CD4-positive, CD25-positive, alpha-beta regulatory T cell (primary cell): ENCODE measurements around the gene UBE2G2. TPM values are rescaled to one million over a fixed set of nuclear protein-coding genes. Genes with fewer than 3 reads are reported as not detected.

ENCODE experiments used
- ATAC-seq, 2 donors: fragments of 150-1000 bp; cut with Tn5 transposase; one replicate each; pipeline ENCODE4 v1.10.0; 2021; ENCODE audit warnings: low read depth in 2 of 2, moderate number of reproducible peaks in 2 of 2, moderate library complexity in 1 of 2
- DNase-seq, 3 donors: peaks; one replicate each; pipeline versions ENCODE4 v3.0.0 to v3.0.0-alpha.2; 2012 to 2022; ENCODE audit warnings: mixed read lengths in 1 of 3
- H3K27ac ChIP-seq: one replicate; pipeline ENCODE4 v1.7.0; 2013; ENCODE audit warnings: mild to moderate bottlenecking, low read length; ENCODE audit not compliant: insufficient read depth, poor library complexity, severe bottlenecking
- H3K27me3 ChIP-seq: one replicate; pipeline ENCODE4 v1.7.0; 2013; ENCODE audit warnings: low read length; ENCODE audit not compliant: control insufficient read depth, insufficient read depth
- H3K36me3 ChIP-seq: one replicate; pipeline ENCODE4 v1.7.0; 2013; ENCODE audit warnings: mild to moderate bottlenecking, low read length, moderate library complexity; ENCODE audit not compliant: control insufficient read depth, insufficient read depth
- H3K4me1 ChIP-seq: 2 replicates; pipeline ENCODE4 v1.7.0; 2013; ENCODE audit warnings: mild to moderate bottlenecking, low read length; ENCODE audit not compliant: insufficient read depth, control insufficient read depth, poor library complexity, severe bottlenecking
- H3K4me3 ChIP-seq: one replicate; pipeline ENCODE4 v1.7.0; 2013; ENCODE audit warnings: low read depth, mild to moderate bottlenecking, low read length, moderate library complexity
- H3K9me3 ChIP-seq, 2 experiments: 1 replicate in 1 of 2; 2 replicates in 1 of 2; pipeline ENCODE4 v1.7.0; 2013; ENCODE audit warnings: low read length in 2 of 2, mild to moderate bottlenecking in 1 of 2, moderate library complexity in 1 of 2; ENCODE audit not compliant: control insufficient read depth in 2 of 2
- H3K27ac Mint-ChIP-seq, 3 donors: one replicate each; pipeline ENCODE4 v1.8.0; 2020 to 2022; ENCODE audit warnings: mild to moderate bottlenecking in 3 of 3, mixed read lengths in 3 of 3, moderate library complexity in 2 of 3
- H3K27me3 Mint-ChIP-seq: one replicate; pipeline ENCODE4 v1.8.0; 2022; ENCODE audit warnings: mild to moderate bottlenecking, mixed read lengths
- H3K36me3 Mint-ChIP-seq: one replicate; pipeline ENCODE4 v1.8.0; 2020; ENCODE audit warnings: mixed read lengths
- H3K4me1 Mint-ChIP-seq, 4 donors: one replicate each; pipeline ENCODE4 v1.8.0; 2020 to 2022; ENCODE audit warnings: mixed read lengths in 4 of 4, mild to moderate bottlenecking in 1 of 4
- H3K4me3 Mint-ChIP-seq, 4 donors: one replicate each; pipeline ENCODE4 v1.8.0; 2020 to 2022; ENCODE audit warnings: mild to moderate bottlenecking in 4 of 4, mixed read lengths in 4 of 4, moderate library complexity in 3 of 4
- H3K9me3 Mint-ChIP-seq, 7 donors: one replicate each; pipeline ENCODE4 v1.8.0; 2020 to 2022; ENCODE audit warnings: mixed read lengths in 7 of 7, mild to moderate bottlenecking in 3 of 7, moderate library complexity in 2 of 7
- polyA plus RNA-seq, 4 donors: library from polyadenylated mRNA; unstranded; fragments of 300-500 nt; fragmentation: Illumina TruSeq; gene quantifications; one replicate each; pipeline ENCODE4 v1.2.3, GENCODE V29; 2021
- total RNA-seq: library from RNA; stranded (reverse); gene quantifications from one replicate; pipeline ENCODE4 v1.2.3, GENCODE V29; 2022

UBE2G2 gene
- total and polyA plus RNA-seq, 5 donors from 2014 or later = 42.8 to 109 (median 49.1) TPM

DNA sequence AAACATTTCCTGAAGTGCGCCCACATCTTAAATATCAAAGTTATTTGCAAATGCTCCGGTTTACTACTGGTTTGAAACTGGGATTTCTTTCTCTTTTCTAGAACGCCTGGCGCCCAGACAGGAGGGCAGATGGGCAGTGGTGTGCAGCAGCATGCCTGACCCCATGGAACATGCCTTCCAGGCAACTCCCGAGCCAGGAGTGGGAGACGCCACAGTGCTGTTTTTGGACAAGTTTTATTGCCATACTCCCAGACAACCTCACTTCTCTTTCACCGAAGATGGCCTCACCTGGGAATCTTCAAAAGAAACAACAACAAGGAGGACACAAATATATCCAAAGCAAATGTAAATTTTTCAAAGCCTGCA lies 21.5 kb downstream of the UBE2G2 start:
- H3K27me3 Mint-ChIP-seq = no peaks in the 10 kb centered on the region
- Histone ChIP-seq H3K4me1 (no peaks in the 10 kb centered on the region), H3K9me3 (no peaks in the 10 kb centered on the region), H3K27ac (no peak overlapping the region), H3K4me3 (no peak overlapping the region), H3K27me3 (no peaks in the 10 kb centered on the region), H3K36me3 (peaks cover 44% of the 10 kb centered on the region)
- H3K9me3 Mint-ChIP-seq = no peaks in the 10 kb centered on the region
- ATAC-seq (no peak), DNase-seq (no peak)
- H3K4me1 Mint-ChIP-seq = peaks cover 14 to 28% (median 16%) of the 10 kb centered on the region in 4 donors
- no peak overlapping the region for H3K4me3 Mint-ChIP-seq
- H3K36me3 Mint-ChIP-seq = peaks cover 35% of the 10 kb centered on the region
- H3K27ac Mint-ChIP-seq = no peak overlapping the region

GRCh38 chr21:44779417-44780136 lies 22.0 kb downstream of the UBE2G2 start:
- no peak overlapping the region for H3K27ac ChIP-seq
- no peaks in the 10 kb centered on the region for H3K27me3 Mint-ChIP-seq
- H3K4me3 Mint-ChIP-seq = no peak overlapping the region
- no peak for ATAC-seq
- peaks cover 41% of the 10 kb centered on the region for H3K36me3 Mint-ChIP-seq
- DNase-seq = no peak
- no peaks in the 10 kb centered on the region for H3K9me3 ChIP-seq
- H3K4me1 Mint-ChIP-seq = peaks cover 14 to 28% (median 17%) of the 10 kb centered on the region in 4 donors
- no peaks in the 10 kb centered on the region for H3K4me1 ChIP-seq
- peak overlapping the region in 1 of 3 donors; percentile 74 for H3K27ac Mint-ChIP-seq
- no peaks in the 10 kb centered on the region for H3K27me3 ChIP-seq
- H3K9me3 Mint-ChIP-seq = no peaks in the 10 kb centered on the region
- H3K4me3 ChIP-seq = no peak overlapping the region
- peaks cover 45% of the 10 kb centered on the region for H3K36me3 ChIP-seq

- Histone ChIP-seq H3K36me3 (peaks cover 50% of the 10 kb centered on the region), H3K9me3 (no peaks in the 10 kb centered on the region), H3K4me1 (no peaks in the 10 kb centered on the region), H3K4me3 (no peak overlapping the region), H3K27me3 (no peaks in the 10 kb centered on the region), H3K27ac (no peak overlapping the region)
- peak overlapping the region in 1 of 4 donors; percentile 58 for H3K4me3 Mint-ChIP-seq
- DNase-seq = no peak
- H3K4me1 Mint-ChIP-seq = peaks cover 14 to 28% (median 17%) of the 10 kb centered on the region in 4 donors
- H3K36me3 Mint-ChIP-seq = peaks cover 42% of the 10 kb centered on the region
- H3K27me3 Mint-ChIP-seq = no peaks in the 10 kb centered on the region
- H3K27ac Mint-ChIP-seq = peak overlapping the region in 1 of 3 donors; percentile 74
- no peak for ATAC-seq
- H3K9me3 Mint-ChIP-seq = no peaks in the 10 kb centered on the region
Measured at GRCh38 chr21:44778983-44779382, 22.6 kb downstream of the UBE2G2 start.

GRCh38 chr21:44778499-44778911 lies 23.1 kb downstream of the UBE2G2 start:
- peak overlapping the region in 2 of 3 donors; percentile 24 to 74 for H3K27ac Mint-ChIP-seq
- no peaks in the 10 kb centered on the region for H3K27me3 ChIP-seq
- no peaks in the 10 kb centered on the region for H3K4me1 ChIP-seq
- peaks cover 52% of the 10 kb centered on the region for H3K36me3 ChIP-seq
- peaks cover 40% of the 10 kb centered on the region for H3K36me3 Mint-ChIP-seq
- H3K9me3 Mint-ChIP-seq = no peaks in the 10 kb centered on the region
- no peak for ATAC-seq
- no peak overlapping the region for H3K4me3 Mint-ChIP-seq
- no peaks in the 10 kb centered on the region for H3K9me3 ChIP-seq
- H3K27me3 Mint-ChIP-seq = no peaks in the 10 kb centered on the region
- DNase-seq = peak in 1 of 3 donors; percentile 15
- no peak overlapping the region for H3K27ac ChIP-seq
- H3K4me3 ChIP-seq = no peak overlapping the region
- H3K4me1 Mint-ChIP-seq = peaks cover 14 to 28% (median 16%) of the 10 kb centered on the region in 4 donors

GRCh38 chr21:44778094-44778493 lies 23.5 kb downstream of the UBE2G2 start:
- Histone ChIP-seq H3K27me3 (no peaks in the 10 kb centered on the region), H3K36me3 (peaks cover 56% of the 10 kb centered on the region), H3K4me3 (no peak overlapping the region), H3K27ac (no peak overlapping the region), H3K9me3 (no peaks in the 10 kb centered on the region), H3K4me1 (no peaks in the 10 kb centered on the region)
- no peak for DNase-seq
- Mint-ChIP-seq H3K9me3 (no peaks in the 10 kb centered on the region), H3K36me3 (peaks cover 38% of the 10 kb centered on the region), H3K27ac (peak overlapping the region in 1 of 3 donors; percentile 24), H3K4me1 (peaks cover 10 to 24% (median 15%) of the 10 kb centered on the region in 4 donors), H3K27me3 (no peaks in the 10 kb centered on the region), H3K4me3 (no peak overlapping the region)
- no peak for ATAC-seq

GRCh38 chr21:44774972-44775371 lies 26.6 kb downstream of the UBE2G2 start:
- peaks cover 76% of the 10 kb centered on the region for H3K36me3 ChIP-seq
- Mint-ChIP-seq H3K27me3 (no peaks in the 10 kb centered on the region), H3K4me1 (peaks cover 0 to 13% (median 9%) of the 10 kb centered on the region in 4 donors), H3K36me3 (peaks cover 53% of the 10 kb centered on the region), H3K27ac (peak overlapping the region in 2 of 3 donors; percentile 72 to 79), H3K9me3 (peaks cover 0 to 2% (median 0%) of the 10 kb centered on the region in 7 donors), H3K4me3 (no peak overlapping the region)
- H3K4me3 ChIP-seq = no peak overlapping the region
- DNase-seq = no peak
- no peaks in the 10 kb centered on the region for H3K27me3 ChIP-seq
- no peak overlapping the region for H3K27ac ChIP-seq
- no peaks in the 10 kb centered on the region for H3K4me1 ChIP-seq
- H3K9me3 ChIP-seq = no peaks in the 10 kb centered on the region
- ATAC-seq = no peak

DNA sequence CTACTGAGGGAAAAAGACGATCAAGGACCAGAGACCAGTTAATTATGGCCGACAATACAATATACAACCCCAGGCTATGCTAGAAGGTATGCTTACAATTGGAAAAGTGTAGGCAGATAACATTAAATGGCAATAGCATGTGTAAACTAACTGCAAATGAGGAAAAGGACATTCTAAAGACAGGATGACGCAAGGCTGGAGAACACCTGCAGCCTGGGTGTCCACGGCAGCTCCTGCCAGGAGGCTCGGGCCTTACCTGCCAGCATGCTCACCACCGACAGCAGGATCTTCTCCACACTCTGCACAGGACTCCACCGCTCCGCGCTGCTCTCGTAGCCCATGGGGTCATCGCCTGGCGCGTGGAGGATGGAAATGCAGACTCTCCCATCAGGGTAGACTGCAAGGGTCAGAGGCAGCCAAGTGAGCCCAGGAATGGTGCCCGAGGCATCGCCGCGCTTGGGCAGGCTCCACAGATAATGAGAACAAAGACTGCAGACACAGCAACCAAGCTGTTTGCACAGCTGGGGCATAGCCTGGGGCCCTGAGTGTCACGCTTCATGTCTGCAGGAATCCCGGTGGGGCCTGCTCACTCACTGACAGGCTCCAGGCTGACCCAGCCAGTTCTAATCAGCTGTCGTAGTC lies 28.2 kb downstream of the UBE2G2 start:
- H3K36me3 Mint-ChIP-seq = peaks cover 58% of the 10 kb centered on the region
- no peak for DNase-seq
- Histone ChIP-seq H3K9me3 (no peaks in the 10 kb centered on the region), H3K27ac (no peak overlapping the region), H3K27me3 (no peaks in the 10 kb centered on the region), H3K4me3 (no peak overlapping the region), H3K36me3 (peaks cover 80% of the 10 kb centered on the region), H3K4me1 (no peaks in the 10 kb centered on the region)
- peak overlapping the region in 1 of 3 donors; percentile 32 for H3K27ac Mint-ChIP-seq
- peaks cover 0 to 10% (median 6%) of the 10 kb centered on the region in 4 donors for H3K4me1 Mint-ChIP-seq
- no peak overlapping the region for H3K4me3 Mint-ChIP-seq
- peaks cover 4% of the 10 kb centered on the region for H3K27me3 Mint-ChIP-seq
- H3K9me3 Mint-ChIP-seq = peaks cover 0 to 2% (median 0%) of the 10 kb centered on the region in 7 donors
- no peak for ATAC-seq
